HUES6 (cell line): ENCODE measurements around the gene ARID2.

Source experiments
- H3K27ac ChIP-seq: 2 replicates; pipeline ENCODE4 v1.7.0; 2013; ENCODE audit warnings: low read depth, mild to moderate bottlenecking, low read length, inconsistent platforms
- H3K27me3 ChIP-seq: 2 replicates; pipeline ENCODE4 v1.6.1; 2013; ENCODE audit warnings: low read length; ENCODE audit not compliant: control insufficient read depth, insufficient read depth
- H3K36me3 ChIP-seq: 2 replicates; pipeline ENCODE4 v1.6.1; 2013; ENCODE audit warnings: low read length; ENCODE audit not compliant: control insufficient read depth, insufficient read depth
- H3K4me1 ChIP-seq: 2 replicates; pipeline ENCODE4 v1.6.1; 2013; ENCODE audit warnings: low read length; ENCODE audit not compliant: control insufficient read depth, insufficient read depth
- H3K4me3 ChIP-seq: 2 replicates; pipeline ENCODE4 v1.5.1; 2013; ENCODE audit warnings: low read depth, low read length
- H3K9ac ChIP-seq: one replicate; pipeline ENCODE4 v1.6.1; 2013; ENCODE audit warnings: mild to moderate bottlenecking, low read length
- H3K9me3 ChIP-seq: 2 replicates; pipeline ENCODE4 v1.6.1; 2013; ENCODE audit warnings: low read depth, low read length; ENCODE audit not compliant: control insufficient read depth, insufficient read depth

ARID2 gene

GRCh38 chr12:45720069-45720468, 9.4 kb upstream of the ARID2 start:
- Histone ChIP-seq H3K9me3 (no peaks in the 10 kb centered on the region), H3K9ac (no peak overlapping the region), H3K4me3 (no peak overlapping the region), H3K36me3 (no peaks in the 10 kb centered on the region), H3K4me1 (0 out of 2 replicates have a peak, but pooled peaks cover 3% of the 10 kb centered on the region), H3K27ac (no peak overlapping the region), H3K27me3 (no peaks in the 10 kb centered on the region)

GRCh38 chr12:45721369-45721768, 8.1 kb upstream of the ARID2 start:
- H3K27me3 ChIP-seq, result no peaks in the 10 kb centered on the region
- H3K9ac ChIP-seq, result no peak overlapping the region
- 0 out of 2 replicates have a peak, but pooled peaks cover 5% of the 10 kb centered on the region for H3K4me1 ChIP-seq
- H3K36me3 ChIP-seq, result no peaks in the 10 kb centered on the region
- no peak overlapping the region for H3K4me3 ChIP-seq
- no peak overlapping the region for H3K27ac ChIP-seq
- H3K9me3 ChIP-seq, result no peaks in the 10 kb centered on the region

- no peaks in the 10 kb centered on the region for H3K9me3 ChIP-seq
- H3K9ac ChIP-seq, result no peak overlapping the region
- no peak overlapping the region for H3K27ac ChIP-seq
- no peak overlapping the region for H3K4me3 ChIP-seq
- 0 out of 2 replicates have a peak, but pooled peaks cover 5% of the 10 kb centered on the region for H3K4me1 ChIP-seq
- H3K36me3 ChIP-seq, result no peaks in the 10 kb centered on the region
- H3K27me3 ChIP-seq, result no peaks in the 10 kb centered on the region
These were observed 7.6 kb upstream of the ARID2 start for GRCh38 chr12:45721954-45722353.

- Histone ChIP-seq H3K36me3 (no peaks in the 10 kb centered on the region), H3K9me3 (no peaks in the 10 kb centered on the region), H3K4me3 (peak overlapping the region; percentile 97), H3K27me3 (no peaks in the 10 kb centered on the region), H3K9ac (peak overlapping the region; percentile 96), H3K27ac (peak overlapping the region; percentile 95; the same call in 1 of the 2 replicates), H3K4me1 (0 out of 2 replicates have a peak, but pooled peaks cover 5% of the 10 kb centered on the region)
These were observed 3.6 kb upstream of the ARID2 start for GRCh38 chr12:45725631-45726602.

GRCh38 chr12:45726603-45727300, 2.8 kb upstream of the ARID2 start:
- Histone ChIP-seq H3K9me3 (no peaks in the 10 kb centered on the region), H3K36me3 (no peaks in the 10 kb centered on the region), H3K27ac (peak overlapping the region; percentile 95), H3K4me1 (0 out of 2 replicates have a peak, but pooled peaks cover 5% of the 10 kb centered on the region), H3K4me3 (peak overlapping the region; percentile 97), H3K9ac (peak overlapping the region; percentile 96), H3K27me3 (no peaks in the 10 kb centered on the region)

- H3K4me1 ChIP-seq, result peaks cover 10% of the 10 kb centered on the region
- H3K36me3 ChIP-seq, result peaks cover 5% of the 10 kb centered on the region; the same call in 1 of the 2 replicates
- peak overlapping the region; percentile 95 for H3K27ac ChIP-seq
- H3K9me3 ChIP-seq, result no peaks in the 10 kb centered on the region
- H3K27me3 ChIP-seq, result no peaks in the 10 kb centered on the region
- peak overlapping the region; percentile 97 for H3K4me3 ChIP-seq
- H3K9ac ChIP-seq, result peak overlapping the region; percentile 96
These were observed 2.1 kb upstream of the ARID2 start for GRCh38 chr12:45727301-45727979.

- H3K4me3 ChIP-seq, result peak overlapping the region; percentile 97
- peaks cover 5% of the 10 kb centered on the region; the same call in 1 of the 2 replicates for H3K36me3 ChIP-seq
- H3K27me3 ChIP-seq, result no peaks in the 10 kb centered on the region
- no peaks in the 10 kb centered on the region for H3K9me3 ChIP-seq
- H3K9ac ChIP-seq, result peak overlapping the region; percentile 96
- H3K27ac ChIP-seq, result peak overlapping the region; percentile 64
- peaks cover 16% of the 10 kb centered on the region for H3K4me1 ChIP-seq
These were observed 1.4 kb upstream of the ARID2 start for GRCh38 chr12:45727980-45728629.

GRCh38 chr12:45728630-45729232, 775 bp upstream of the ARID2 start:
- Histone ChIP-seq H3K9me3 (no peaks in the 10 kb centered on the region), H3K9ac (peak overlapping the region; percentile 96), H3K4me1 (peaks cover 20% of the 10 kb centered on the region), H3K27me3 (no peaks in the 10 kb centered on the region), H3K4me3 (peak overlapping the region; percentile 97), H3K36me3 (peaks cover 5% of the 10 kb centered on the region; the same call in 1 of the 2 replicates), H3K27ac (peak overlapping the region; percentile 80; the same call in 1 of the 2 replicates)

GRCh38 chr12:45730084-45730347, 510 bp downstream of the ARID2 start:
- Histone ChIP-seq H3K27me3 (no peaks in the 10 kb centered on the region), H3K27ac (peak overlapping the region; percentile 96), H3K9ac (peak overlapping the region; percentile 96), H3K4me3 (peak overlapping the region; percentile 97), H3K4me1 (peaks cover 18% of the 10 kb centered on the region), H3K9me3 (no peaks in the 10 kb centered on the region; the same call in 1 of the 2 replicates), H3K36me3 (peaks cover 5% of the 10 kb centered on the region)
